HG02938 (cell line): ENCODE results near the gene GLO1.

Experiments used
- ATAC-seq: cut with Tn5 transposase; IDR thresholded peaks from one replicate; pipeline ENCODE4 v1.9.1; 2021; ENCODE audit warnings: mild to moderate bottlenecking, moderate library complexity; ENCODE audit not compliant: unreplicated experiment

Gene GLO1

DNA sequence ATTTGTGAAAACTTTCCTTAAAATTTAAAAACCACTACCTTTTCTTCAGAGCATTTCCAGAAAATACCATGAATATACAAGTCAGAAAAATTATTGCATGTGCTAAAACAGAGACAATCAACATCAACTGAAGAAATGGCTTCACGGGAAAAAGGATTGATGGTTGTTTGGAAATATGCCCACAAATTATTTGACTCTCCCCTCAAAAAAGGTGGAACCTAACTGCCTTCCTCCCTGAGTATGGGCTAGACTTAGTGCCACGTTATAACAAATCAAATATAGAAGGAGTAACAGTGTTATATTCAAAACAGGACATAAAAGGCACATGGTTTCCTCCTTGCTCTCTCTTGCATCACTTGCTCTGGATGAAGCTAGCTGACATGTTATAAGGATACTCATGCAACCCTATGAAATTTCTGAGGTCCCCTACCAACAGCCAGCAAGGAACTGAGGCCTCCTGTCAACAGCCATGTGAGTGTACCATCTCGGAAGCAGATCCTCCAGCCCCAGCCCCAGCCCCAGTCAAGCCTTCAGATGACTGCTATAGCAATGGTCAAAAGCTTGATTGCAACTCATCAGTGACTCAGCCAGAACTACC is 71.7 kb downstream of the GLO1 start:
- ATAC-seq: no peak
